Measurements from ENCODE around the gene NPAS3. TPM values are rescaled to one million over a fixed set of nuclear protein-coding genes. Genes with fewer than 3 reads are reported as not detected.

NPAS3 gene
- total RNA-seq, 1 donor from 2014 or later, result 6.1 TPM

- Mint-ChIP-seq H3K4me1 (ENCODE audit: low read depth) (no peaks in the 10 kb centered on the region), H3K4me3 (ENCODE audit: low read depth) (no peak overlapping the region), H3K27ac (no peak overlapping the region), H3K36me3 (ENCODE audit: insufficient read depth) (no peaks in the 10 kb centered on the region), H3K27me3 (no peaks in the 10 kb centered on the region), H3K9me3 (ENCODE audit: low read depth) (no peaks in the 10 kb centered on the region)
- DNase-seq (ENCODE audit: low spot score, unreplicated experiment), result no peak
- TF ChIP-seq CTCF (IDR thresholded peaks at IDR 0.05; ENCODE audit: unreplicated experiment), result no peak
These were observed 510.6 kb downstream of the NPAS3 start for GRCh38 chr14:33449268-33449667.

GRCh38 chr14:33449703-33450395 is 511.2 kb downstream of the NPAS3 start:
- Mint-ChIP-seq H3K27ac (no peak overlapping the region), H3K4me1 (ENCODE audit: low read depth) (peaks cover 6% of the 10 kb centered on the region), H3K9me3 (ENCODE audit: low read depth) (no peaks in the 10 kb centered on the region), H3K27me3 (no peaks in the 10 kb centered on the region), H3K4me3 (ENCODE audit: low read depth) (no peak overlapping the region), H3K36me3 (ENCODE audit: insufficient read depth) (no peaks in the 10 kb centered on the region)
- no peak for TF ChIP-seq CTCF (IDR thresholded peaks at IDR 0.05; ENCODE audit: unreplicated experiment)
- no peak for DNase-seq (ENCODE audit: low spot score, unreplicated experiment)

- Mint-ChIP-seq H3K27ac (no peak overlapping the region), H3K4me3 (ENCODE audit: low read depth) (no peak overlapping the region), H3K36me3 (ENCODE audit: insufficient read depth) (no peaks in the 10 kb centered on the region), H3K4me1 (ENCODE audit: low read depth) (peaks cover 6% of the 10 kb centered on the region), H3K27me3 (no peaks in the 10 kb centered on the region), H3K9me3 (ENCODE audit: low read depth) (no peaks in the 10 kb centered on the region)
- TF ChIP-seq CTCF (IDR thresholded peaks at IDR 0.05; ENCODE audit: unreplicated experiment), result no peak
- no peak for DNase-seq (ENCODE audit: low spot score, unreplicated experiment)
These were observed 511.7 kb downstream of the NPAS3 start for GRCh38 chr14:33450416-33450815.

- TF ChIP-seq CTCF (IDR thresholded peaks at IDR 0.05; ENCODE audit: unreplicated experiment), result no peak
- H3K27ac Mint-ChIP-seq, result no peak overlapping the region
- no peaks in the 10 kb centered on the region for H3K36me3 Mint-ChIP-seq (ENCODE audit: insufficient read depth)
- H3K9me3 Mint-ChIP-seq (ENCODE audit: low read depth), result no peaks in the 10 kb centered on the region
- H3K4me3 Mint-ChIP-seq (ENCODE audit: low read depth), result no peak overlapping the region
- DNase-seq (ENCODE audit: low spot score, unreplicated experiment), result no peak
- H3K4me1 Mint-ChIP-seq (ENCODE audit: low read depth), result peaks cover 6% of the 10 kb centered on the region
- no peaks in the 10 kb centered on the region for H3K27me3 Mint-ChIP-seq
These were observed 512.5 kb downstream of the NPAS3 start for GRCh38 chr14:33451211-33451610.

GRCh38 chr14:33452995-33453394 is 514.3 kb downstream of the NPAS3 start:
- Mint-ChIP-seq H3K4me1 (ENCODE audit: low read depth) (peaks cover 8% of the 10 kb centered on the region), H3K9me3 (ENCODE audit: low read depth) (no peaks in the 10 kb centered on the region), H3K27me3 (no peaks in the 10 kb centered on the region), H3K36me3 (ENCODE audit: insufficient read depth) (no peaks in the 10 kb centered on the region), H3K27ac (no peak overlapping the region), H3K4me3 (ENCODE audit: low read depth) (no peak overlapping the region)
- no peak for TF ChIP-seq CTCF (IDR thresholded peaks at IDR 0.05; ENCODE audit: unreplicated experiment)
- no peak for DNase-seq (ENCODE audit: low spot score, unreplicated experiment)

Data from progenitor cell of endocrine pancreas (in vitro differentiated cells).